ENCODE data around the gene HCST.
"Not testable (repeated sequence)": the region's sequence is repeated elsewhere in the genome, so short reads cannot be mapped to it uniquely, and the experiment has no call there.

HCST gene

DNA sequence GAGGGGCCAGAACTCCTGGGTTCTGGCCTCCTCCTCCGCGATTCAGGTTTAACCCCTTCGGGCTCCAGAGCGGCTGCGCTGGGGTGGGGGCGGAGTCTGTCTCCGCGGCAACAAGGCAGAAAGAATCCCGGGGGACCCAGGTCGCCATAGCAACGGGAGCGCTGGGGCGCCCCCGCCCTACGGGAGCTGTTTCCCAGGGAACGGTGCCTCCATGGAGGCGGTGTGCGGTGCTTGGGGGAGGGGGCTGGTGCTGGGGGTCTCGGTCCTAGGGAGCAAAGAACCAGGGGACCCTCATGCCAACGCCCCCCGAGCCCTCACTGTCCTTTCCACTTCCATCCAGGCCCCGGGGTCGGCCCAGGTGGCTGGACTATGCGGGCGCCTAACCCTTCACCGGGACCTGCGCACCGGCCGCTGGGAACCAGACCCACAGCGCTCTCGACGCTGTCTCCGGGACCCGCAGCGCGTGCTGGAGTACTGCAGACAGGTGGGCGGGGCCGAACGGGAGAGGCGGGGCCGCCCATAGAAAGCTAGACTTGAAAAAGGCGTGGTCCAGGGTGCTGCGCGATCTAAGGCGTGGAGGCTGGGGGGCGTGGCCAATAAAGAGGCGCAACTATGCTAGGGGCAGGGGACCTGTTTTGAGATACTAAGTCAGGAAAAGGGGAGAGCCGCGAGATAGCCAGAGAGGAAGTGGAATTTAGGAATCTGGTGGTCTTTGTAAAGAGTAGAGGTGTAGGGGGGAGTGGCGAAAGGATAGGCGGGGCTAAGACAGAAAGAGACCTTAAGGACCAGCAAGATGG is 32.8 kb upstream of the HCST start:
- TF ChIP-seq, protein P1, sequence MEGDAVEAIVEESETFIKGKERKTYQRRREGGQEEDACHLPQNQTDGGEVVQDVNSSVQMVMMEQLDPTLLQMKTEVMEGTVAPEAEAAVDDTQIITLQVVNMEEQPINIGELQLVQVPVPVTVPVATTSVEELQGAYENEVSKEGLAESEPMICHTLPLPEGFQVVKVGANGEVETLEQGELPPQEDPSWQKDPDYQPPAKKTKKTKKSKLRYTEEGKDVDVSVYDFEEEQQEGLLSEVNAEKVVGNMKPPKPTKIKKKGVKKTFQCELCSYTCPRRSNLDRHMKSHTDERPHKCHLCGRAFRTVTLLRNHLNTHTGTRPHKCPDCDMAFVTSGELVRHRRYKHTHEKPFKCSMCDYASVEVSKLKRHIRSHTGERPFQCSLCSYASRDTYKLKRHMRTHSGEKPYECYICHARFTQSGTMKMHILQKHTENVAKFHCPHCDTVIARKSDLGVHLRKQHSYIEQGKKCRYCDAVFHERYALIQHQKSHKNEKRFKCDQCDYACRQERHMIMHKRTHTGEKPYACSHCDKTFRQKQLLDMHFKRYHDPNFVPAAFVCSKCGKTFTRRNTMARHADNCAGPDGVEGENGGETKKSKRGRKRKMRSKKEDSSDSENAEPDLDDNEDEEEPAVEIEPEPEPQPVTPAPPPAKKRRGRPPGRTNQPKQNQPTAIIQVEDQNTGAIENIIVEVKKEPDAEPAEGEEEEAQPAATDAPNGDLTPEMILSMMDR (IDR thresholded peaks at IDR 0.05; ENCODE audit: low read depth, low read length, missing control alignments) = no peak
- in situ Hi-C loops (cut with HindIII; ENCODE audit: low sequenced_read_pairs) = no loop called here
- peak overlapping the region; percentile 40 for H3K4me3 ChIP-seq (ENCODE audit: low read depth, low read length)
- peak; percentile 16 for DNase-seq (ENCODE audit: low read depth)

DNA sequence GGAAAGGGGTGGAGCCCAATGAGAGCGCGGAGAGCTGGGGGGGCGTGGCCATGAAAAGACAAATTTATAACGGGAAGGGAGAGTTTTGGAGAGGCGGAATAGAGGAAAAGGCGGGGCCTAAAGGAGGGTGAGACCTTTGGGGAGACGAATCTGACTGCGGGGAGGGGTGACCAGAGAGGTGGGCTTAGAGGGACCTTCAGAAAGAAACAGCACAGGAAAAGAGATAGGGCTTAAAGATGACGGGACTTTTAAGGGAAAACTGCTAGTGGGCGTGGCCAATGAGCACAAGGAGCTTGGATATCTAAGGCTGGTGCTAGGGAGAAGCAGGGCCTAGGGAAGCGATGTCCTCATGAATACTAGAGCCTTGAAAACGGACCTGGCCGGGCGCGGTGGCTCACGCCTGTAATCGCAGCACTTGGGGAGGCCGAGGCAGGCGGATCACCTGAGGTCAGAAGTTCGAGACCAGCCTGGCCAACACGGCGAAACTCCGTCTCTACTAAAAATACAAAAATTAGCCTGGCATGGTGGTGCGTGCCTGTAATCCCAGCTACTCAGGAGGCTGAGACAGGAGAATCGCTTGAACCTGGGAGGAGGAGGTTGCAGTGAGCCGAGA is 32.1 kb upstream of the HCST start:
- DNase-seq (ENCODE audit: low read depth); in situ Hi-C loops (cut with HindIII; ENCODE audit: low sequenced_read_pairs): not testable (repeated sequence)
- peak overlapping the region; percentile 40 for H3K4me3 ChIP-seq (ENCODE audit: low read depth, low read length)

DNA sequence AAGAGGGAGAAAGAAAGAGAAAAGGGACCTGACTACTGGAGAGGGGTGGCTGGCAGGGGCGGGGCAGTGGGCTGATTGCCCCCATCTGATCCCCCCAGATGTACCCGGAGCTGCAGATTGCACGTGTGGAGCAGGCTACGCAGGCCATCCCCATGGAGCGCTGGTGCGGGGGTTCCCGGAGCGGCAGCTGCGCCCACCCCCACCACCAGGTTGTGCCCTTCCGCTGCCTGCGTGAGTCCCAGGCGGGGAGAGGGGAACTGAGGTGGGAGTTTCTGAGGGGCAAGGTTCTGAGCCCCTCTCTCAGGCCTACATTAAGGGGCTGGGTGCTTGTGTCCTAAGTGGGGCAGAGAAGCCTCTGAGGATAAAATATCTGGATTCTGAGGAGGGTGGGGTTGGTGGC is 31.5 kb upstream of the HCST start:
- in situ Hi-C loops (cut with HindIII; ENCODE audit: low sequenced_read_pairs) = no loop called here
- H3K4me3 ChIP-seq (ENCODE audit: low read depth, low read length) = no peak overlapping the region
- no peak for DNase-seq (ENCODE audit: low read depth)
- TF ChIP-seq, protein P1 (IDR thresholded peaks at IDR 0.05; ENCODE audit: low read depth, low read length, missing control alignments) = no peak

DNA sequence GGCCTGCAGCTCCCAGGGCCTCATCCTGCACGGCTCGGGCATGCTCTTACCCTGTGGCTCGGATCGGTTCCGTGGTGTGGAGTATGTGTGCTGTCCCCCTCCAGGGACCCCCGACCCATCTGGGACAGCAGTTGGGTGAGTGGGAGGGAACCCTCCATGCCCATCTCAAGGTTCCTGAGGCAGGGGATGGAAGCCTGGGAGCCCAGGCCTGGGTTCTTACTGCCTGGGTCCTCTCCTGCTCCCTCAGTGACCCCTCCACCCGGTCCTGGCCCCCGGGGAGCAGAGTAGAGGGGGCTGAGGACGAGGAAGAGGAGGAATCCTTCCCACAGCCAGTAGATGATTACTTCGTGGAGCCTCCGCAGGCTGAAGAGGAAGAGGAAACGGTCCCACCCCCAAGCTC is 30.7 kb upstream of the HCST start:
- no peak overlapping the region for H3K4me3 ChIP-seq (ENCODE audit: low read depth, low read length)
- in situ Hi-C loops (cut with HindIII; ENCODE audit: low sequenced_read_pairs) = no loop called here
- no peak for DNase-seq (ENCODE audit: low read depth)
- TF ChIP-seq, protein P1 (IDR thresholded peaks at IDR 0.05; ENCODE audit: low read depth, low read length, missing control alignments) = no peak

DNA sequence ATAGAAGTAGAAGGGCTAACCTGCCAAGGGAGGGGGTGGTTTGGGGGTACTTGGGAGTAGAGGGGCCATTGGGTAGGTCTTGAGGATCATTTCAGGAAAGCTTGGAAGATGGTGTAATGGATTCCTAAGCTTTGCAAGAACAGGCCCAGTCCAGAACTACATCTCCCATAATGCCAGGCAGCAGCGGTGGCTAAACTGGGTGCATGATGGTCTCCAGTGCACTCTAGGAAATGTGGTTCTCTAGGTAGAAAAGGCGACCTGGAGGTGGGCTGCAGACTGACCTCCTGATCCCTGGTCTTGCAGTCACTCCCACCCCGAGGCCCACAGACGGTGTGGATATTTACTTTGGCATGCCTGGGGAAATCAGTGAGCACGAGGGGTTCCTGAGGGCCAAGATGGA is 30.1 kb upstream of the HCST start:
- no peak for DNase-seq (ENCODE audit: low read depth)
- in situ Hi-C loops (cut with HindIII; ENCODE audit: low sequenced_read_pairs) = no loop called here
- no peak overlapping the region for H3K4me3 ChIP-seq (ENCODE audit: low read depth, low read length)
- TF ChIP-seq, protein P1 (IDR thresholded peaks at IDR 0.05; ENCODE audit: low read depth, low read length, missing control alignments) = no peak

DNA sequence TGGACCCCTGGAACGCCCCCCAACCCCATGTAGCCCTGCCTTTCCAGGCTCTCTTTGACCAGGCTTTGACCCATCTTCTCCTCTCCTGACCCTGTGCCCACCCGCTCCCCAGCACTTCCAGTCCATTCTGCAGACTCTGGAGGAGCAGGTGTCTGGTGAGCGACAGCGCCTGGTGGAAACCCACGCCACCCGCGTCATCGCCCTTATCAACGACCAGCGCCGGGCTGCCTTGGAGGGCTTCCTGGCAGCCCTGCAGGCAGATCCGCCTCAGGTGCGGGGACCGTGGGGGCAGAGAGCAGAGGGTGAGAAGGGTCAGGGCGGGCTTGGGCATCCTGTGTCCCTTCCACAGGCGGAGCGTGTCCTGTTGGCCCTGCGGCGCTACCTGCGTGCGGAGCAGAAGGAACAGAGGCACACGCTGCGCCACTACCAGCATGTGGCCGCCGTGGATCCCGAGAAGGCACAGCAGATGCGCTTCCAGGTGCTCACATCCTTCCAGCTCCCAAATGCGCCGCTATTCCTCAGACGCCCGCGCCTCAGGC is 27.9 kb upstream of the HCST start:
- TF ChIP-seq, protein P1 (IDR thresholded peaks at IDR 0.05; ENCODE audit: low read depth, low read length, missing control alignments) = no peak
- no peak overlapping the region for H3K4me3 ChIP-seq (ENCODE audit: low read depth, low read length)
- in situ Hi-C loops (cut with HindIII; ENCODE audit: low sequenced_read_pairs) = no loop called here
- DNase-seq (ENCODE audit: low read depth) = no peak

DNA sequence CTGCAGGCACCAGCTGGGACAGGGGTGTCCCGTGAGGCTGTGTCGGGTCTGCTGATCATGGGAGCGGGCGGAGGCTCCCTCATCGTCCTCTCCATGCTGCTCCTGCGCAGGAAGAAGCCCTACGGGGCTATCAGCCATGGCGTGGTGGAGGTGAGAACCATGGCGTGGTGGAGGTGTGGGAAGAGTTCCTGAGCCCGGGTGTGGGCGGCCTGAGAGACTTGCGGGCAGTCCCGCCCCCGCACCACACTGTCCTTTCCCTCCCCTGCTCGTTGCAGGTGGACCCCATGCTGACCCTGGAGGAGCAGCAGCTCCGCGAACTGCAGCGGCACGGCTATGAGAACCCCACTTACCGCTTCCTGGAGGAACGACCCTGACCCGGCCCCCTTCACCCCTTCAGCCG is 23.3 kb upstream of the HCST start:
- TF ChIP-seq, protein P1 (IDR thresholded peaks at IDR 0.05; ENCODE audit: low read depth, low read length, missing control alignments) = no peak
- in situ Hi-C loops (cut with HindIII; ENCODE audit: low sequenced_read_pairs) = no loop called here
- no peak overlapping the region for H3K4me3 ChIP-seq (ENCODE audit: low read depth, low read length)
- DNase-seq (ENCODE audit: low read depth) = no peak

All from astrocyte of the cerebellum (primary cell).